ENCODE data around the gene TRAF2.

TRAF2 gene

DNA sequence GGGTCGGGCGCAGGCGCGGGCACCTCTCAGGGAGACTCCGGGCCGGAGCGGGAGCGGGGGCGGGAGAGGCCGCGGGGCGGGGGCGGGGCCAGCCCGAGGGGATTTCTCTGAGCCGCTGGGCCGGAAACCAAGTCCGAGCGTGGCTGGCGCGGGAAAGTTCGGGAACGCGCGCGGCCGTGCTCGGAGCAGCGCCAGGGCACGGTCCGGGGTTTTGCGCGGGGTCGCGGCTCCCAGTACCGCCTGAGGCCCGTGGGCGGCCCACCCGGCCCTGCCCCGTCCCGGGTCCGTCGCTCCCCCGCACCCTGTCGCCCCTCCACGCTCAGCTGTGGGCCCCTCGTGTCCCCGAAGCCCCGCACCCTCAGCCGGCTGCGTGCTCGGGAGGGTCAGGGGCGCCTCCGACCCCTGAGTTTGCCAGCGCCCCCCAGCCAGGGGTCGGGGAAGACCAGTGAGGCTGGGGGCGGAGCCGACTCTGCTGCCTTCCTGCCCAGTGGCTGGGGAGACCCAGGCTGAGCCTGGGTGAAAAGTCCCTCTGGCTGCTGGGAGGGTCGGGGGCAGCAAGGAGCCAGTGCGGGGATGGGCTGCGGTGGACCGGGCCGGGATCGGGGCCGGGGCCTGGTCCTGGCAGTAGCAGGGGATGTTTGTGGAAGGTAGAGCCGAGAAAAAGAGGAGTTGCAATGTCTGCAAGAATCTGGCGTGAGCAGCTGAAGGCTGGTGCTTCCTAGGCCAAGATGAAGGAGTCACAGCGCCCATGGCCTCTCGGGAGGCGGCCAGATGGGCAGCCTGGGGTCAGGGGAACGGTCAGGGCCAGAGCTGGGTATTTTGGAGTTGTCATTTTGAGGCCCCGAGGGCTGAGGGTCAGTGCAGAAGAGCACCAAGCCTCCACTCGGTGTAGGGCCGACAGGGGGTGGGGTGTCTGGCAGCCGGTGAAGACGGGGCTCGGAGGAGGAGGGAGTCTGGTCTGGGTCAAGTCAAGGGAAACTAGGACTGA is 588 bp downstream of the TRAF2 start:
- peak; percentile 86 for DNase-seq

- no peak for DNase-seq
Measured at GRCh38 chr9:136888454-136888853, 2.1 kb downstream of the TRAF2 start.

- DNase-seq = no peak
Measured at GRCh38 chr9:136889858-136890257, 3.5 kb downstream of the TRAF2 start.

- no peak for DNase-seq
Measured at GRCh38 chr9:136890661-136891060, 4.3 kb downstream of the TRAF2 start.

GRCh38 chr9:136896027-136896426 is 9.7 kb downstream of the TRAF2 start:
- DNase-seq = no peak

DNA sequence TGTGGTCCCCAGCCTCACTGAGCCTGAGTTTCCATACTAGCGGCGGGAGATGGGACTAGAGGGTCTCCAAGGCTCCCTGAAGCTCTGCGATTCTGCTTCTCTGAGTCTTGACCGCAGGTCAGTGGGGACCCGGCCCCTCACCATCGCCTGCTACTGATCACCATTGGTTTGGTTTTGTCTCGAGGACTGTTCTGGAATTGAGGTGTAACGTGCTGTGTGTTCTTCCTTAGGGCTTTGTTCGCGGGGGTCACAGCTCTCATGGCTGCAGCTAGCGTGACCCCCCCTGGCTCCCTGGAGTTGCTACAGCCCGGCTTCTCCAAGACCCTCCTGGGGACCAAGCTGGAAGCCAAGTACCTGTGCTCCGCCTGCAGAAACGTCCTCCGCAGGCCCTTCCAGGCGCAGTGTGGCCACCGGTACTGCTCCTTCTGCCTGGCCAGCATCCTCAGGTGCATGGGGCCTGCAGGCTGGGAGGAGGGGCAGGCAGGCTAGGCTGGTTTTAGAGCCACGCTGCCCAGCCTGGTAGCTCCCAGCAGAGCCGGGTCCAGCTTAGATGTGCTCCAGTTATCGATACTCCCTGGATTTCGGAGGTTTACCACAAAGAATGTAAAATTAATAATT is 12.3 kb downstream of the TRAF2 start:
- no peak for DNase-seq

DNA sequence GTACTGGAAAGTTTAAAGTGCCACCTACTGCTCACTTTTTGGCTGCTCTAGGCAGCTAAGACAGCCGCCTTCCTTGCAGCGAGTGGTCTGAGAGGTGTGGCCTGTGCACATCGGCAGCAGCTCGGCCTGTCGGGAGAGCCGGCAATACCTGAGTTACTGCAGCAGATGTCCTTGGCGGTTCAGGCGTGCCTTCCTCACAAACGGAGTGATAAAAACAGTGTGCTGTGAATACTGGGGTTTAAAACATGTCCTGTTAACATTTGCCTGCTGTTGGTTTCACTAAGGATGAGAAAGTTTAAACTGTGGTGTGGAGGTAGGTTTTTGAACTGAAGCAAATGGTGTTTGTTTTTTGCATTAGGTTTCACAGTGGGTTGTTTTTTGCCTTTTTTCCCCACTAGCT is 12.9 kb downstream of the TRAF2 start:
- no peak for DNase-seq

DNA sequence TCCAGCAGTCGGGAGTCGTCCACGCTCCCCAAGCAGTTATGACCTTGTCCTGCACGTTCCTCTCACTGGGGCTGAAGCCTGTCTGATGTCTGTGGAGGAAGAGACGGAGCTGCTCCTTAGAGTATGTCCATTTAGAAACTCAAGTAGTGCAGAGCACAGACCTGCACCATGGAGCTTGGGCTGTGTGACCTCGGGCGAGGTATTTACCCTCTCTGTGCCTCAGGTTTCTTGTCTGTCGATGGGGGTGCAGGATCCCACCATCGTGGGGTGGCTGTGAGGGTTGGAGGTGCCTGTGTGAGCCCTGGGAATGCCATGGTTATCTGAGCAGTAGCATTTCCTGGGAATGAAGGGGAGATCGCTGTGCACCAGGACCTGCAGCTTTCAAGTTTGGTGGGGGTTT is 14.2 kb downstream of the TRAF2 start:
- DNase-seq = no peak

DNA sequence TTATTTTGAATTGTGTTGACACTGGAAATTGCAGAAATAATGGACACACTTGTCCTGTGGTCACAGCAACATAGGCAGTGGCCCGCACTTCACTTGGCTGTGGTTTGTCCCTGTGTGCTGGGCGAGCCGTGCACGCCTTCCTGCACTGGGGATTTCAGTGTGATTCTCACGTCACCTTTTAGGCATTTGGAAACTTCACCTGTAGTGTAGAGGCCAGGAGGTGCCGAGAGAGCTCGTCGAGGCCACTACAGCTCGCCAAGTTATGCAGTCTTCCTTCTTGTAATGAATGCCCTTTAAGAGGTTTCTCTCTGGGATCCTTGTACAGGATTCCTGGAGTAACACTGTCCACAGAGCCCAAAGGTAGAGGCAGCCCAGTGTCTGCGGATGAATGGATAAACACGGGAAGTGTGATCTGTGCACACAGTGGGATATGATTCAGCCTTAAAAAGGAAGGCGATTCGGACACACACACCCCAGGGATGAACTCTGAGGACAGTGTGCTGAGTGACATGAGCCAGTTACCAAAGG is 14.7 kb downstream of the TRAF2 start:
- peak; percentile 63 for DNase-seq

- DNase-seq = peak; percentile 85
Measured at GRCh38 chr9:136901516-136902258, 15.4 kb downstream of the TRAF2 start.

- DNase-seq = no peak
Measured at GRCh38 chr9:136902259-136902821, 16.0 kb downstream of the TRAF2 start.

- DNase-seq = no peak
Measured at GRCh38 chr9:136903041-136903554, 16.8 kb downstream of the TRAF2 start.

GRCh38 chr9:136906266-136906665 is 19.9 kb downstream of the TRAF2 start:
- no peak for DNase-seq

- DNase-seq = no peak
Measured at GRCh38 chr9:136907011-136907914, 20.9 kb downstream of the TRAF2 start.

DNA sequence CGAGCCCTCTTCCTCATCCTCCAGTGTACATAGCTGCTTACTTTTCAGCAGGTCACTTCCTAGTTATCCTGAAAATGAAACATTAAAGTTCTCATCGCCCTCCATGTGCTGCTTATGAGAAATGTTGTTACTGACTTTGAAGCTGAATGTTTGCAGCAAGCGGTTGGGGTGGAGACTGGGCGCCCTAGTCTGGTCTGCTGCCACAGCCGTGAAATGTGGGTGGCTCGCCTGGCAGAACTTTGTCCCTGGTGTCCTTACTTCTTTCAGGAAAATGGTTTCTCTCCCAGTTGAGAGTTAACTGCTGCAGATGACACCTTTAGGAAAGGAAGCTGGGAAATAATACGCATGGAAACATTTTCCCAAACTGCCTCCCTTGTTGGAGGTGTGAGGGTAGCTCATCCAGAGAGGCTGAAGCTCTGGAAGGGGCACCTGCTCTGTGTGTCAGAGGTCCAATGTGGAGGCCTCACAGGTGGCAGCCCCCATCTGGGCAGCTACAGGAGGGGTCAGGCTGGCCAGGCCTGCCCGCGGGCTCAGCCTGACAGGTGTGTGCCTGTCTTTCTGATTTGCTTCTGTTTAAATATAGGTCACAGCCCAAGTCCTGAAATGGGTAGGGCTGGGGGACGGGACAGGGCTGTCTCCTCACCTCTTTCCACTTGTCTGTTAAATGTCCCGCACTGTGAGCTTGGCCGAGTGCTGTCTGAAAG is 24.0 kb downstream of the TRAF2 start:
- no peak for DNase-seq

DNA sequence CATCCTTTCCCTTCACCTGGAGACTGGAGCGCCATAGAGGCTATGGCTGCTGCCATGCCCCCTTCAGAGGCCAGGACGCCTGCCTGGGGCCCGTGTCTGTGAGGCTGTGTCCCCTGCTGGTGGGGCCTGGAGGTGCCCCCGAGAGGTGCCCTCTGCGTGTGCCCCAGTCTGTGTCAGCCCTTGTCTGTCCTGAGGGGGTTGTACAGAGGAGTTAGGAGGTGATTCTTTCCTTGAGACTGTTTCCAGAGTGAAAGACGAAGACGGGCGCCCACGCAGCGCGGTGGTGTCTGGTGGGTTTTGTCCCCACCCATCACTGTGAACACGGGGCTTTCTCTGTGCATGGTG is 24.6 kb downstream of the TRAF2 start:
- DNase-seq = peak; percentile 71

DNA sequence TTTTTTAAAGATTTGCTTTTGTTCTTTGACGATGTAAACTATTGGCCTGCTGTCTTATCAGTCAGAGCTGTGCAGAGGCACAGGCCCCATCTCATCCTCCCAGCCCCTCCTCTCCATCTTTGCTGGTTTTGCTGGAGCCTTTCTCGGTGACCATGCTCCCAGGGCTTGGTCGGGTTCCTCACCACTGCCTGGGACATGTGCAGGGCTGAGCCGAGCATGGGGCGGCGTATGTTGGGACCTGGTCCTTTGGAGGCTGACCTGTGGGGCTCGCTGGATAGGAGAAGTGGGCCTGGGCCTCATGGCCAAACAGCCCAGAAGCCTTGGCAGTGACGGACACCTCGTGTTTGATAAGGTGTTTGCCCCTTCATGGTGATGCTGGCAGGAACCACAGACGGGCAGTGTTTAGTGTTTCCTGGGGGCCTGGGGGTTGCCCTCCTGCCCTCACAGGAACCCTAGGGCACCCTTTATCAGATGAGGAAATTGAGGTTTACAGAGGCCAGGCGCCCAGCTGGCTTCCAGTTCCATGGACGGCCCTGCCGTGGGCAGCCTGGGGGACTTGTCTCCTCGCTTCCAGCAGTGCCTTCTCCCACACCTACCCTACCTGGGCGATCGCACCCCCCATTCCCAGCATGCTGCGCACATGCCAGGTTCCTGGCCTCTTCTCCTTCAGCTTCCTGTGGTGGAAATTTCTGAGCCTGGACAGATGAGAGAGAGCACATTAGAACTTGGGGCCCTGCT is 27.6 kb downstream of the TRAF2 start:
- no peak for DNase-seq

DNA sequence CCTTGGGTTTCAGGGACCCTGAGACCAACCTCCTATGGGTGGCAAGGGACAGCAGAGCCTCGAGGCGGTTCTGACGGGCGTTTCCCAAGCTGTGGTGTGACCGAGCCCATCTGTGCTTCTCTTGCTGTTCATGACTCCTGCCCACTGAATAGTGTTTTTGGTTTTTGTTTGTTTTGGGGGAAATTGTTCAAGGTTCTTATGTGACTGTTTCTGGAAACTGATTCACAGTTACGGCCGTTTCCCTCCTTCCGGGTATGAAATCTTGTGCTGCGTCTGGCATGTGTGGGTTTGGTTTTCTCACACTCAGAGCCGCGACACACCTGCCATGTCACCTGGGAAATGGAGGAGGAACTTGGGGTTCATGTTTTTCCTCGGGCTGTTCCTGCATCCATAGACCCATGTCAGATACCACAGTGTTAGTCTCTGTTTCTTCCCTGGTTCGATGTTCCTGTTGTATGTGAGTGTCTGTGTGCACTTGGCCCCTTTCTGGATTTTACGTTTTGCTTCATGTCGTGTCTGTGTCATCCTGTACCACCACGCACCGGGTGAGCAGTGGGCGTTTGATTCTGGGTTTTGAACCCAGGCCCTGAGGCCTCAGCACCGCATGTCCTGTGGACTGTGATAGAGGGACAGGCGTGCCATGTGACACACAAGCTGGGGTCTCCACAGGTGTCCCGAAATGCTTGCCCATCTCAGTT is 29.5 kb downstream of the TRAF2 start:
- no peak for DNase-seq

- DNase-seq = no peak
Measured at GRCh38 chr9:136916330-136917184, 30.2 kb downstream of the TRAF2 start.
